ENCODE measurements around the gene NEK10. TPM values are rescaled to one million over a fixed set of nuclear protein-coding genes. Genes with fewer than 3 reads are reported as not detected.

NEK10 gene
- total and polyA plus RNA-seq, 12 donors = 0.16 to 4.8 (median 0.65) TPM

GRCh38 chr3:27317096-27317495, 52.1 kb downstream of the NEK10 start:
- TF ChIP-seq POLR2A (IDR thresholded peaks at IDR 0.05) (no peak), CTCF (IDR thresholded peaks at IDR 0.05) (no peak)
- no peaks in the 10 kb centered on the region for H3K36me3 ChIP-seq (replicated peaks in 1 of 2)
- intact Hi-C loops (cut with DNase I) = loop anchor here in 1 of 2 donors (10.0 kb wide), 1 partner anchor 158 kb away; no protein-coding TSS in a partner anchor
- H3K4me1 ChIP-seq (replicated peaks in 1 of 2) = peaks cover 0 to 2% of the 10 kb centered on the region in 2 donors
- DNase-seq = no peak
- H3K27ac ChIP-seq = no peak overlapping the region
- H3K9me3 ChIP-seq (replicated peaks in 1 of 3) = peaks cover 0 to 5% (median 0%) of the 10 kb centered on the region in 3 donors
- no peaks in the 10 kb centered on the region for H3K27me3 ChIP-seq
- H3K4me3 ChIP-seq = no peak overlapping the region
- 82 to 100% (median 94%) methylated on average over 1 of the region's 1 CpG for WGBS, 4 donors

GRCh38 chr3:27315003-27315402, 54.2 kb downstream of the NEK10 start:
- WGBS, 4 donors = 78 to 88% (median 80%) methylated on average over 2 of the region's 2 CpGs
- no peak overlapping the region for H3K4me3 ChIP-seq
- intact Hi-C loops (cut with DNase I) = loop anchor here in 1 of 2 donors (10.0 kb wide), 1 partner anchor 160 kb away; no protein-coding TSS in a partner anchor
- H3K9me3 ChIP-seq (replicated peaks in 1 of 3) = peaks cover 0 to 5% (median 0%) of the 10 kb centered on the region in 3 donors
- H3K4me1 ChIP-seq (replicated peaks in 1 of 2) = peaks cover 0 to 3% of the 10 kb centered on the region in 2 donors
- no peak overlapping the region for H3K27ac ChIP-seq
- no peak for TF ChIP-seq POLR2A (IDR thresholded peaks at IDR 0.05)
- TF ChIP-seq CTCF (IDR thresholded peaks at IDR 0.05) = no peak
- DNase-seq = no peak
- H3K36me3 ChIP-seq (replicated peaks in 1 of 2) = no peaks in the 10 kb centered on the region
- no peaks in the 10 kb centered on the region for H3K27me3 ChIP-seq

- H3K36me3 ChIP-seq (replicated peaks in 1 of 2) = no peaks in the 10 kb centered on the region
- H3K9me3 ChIP-seq (replicated peaks in 1 of 3) = no peaks in the 10 kb centered on the region
- H3K27ac ChIP-seq = no peak overlapping the region
- H3K4me3 ChIP-seq = no peak overlapping the region
- intact Hi-C loops (cut with DNase I) = loop anchor here in 1 of 2 donors (5.0 to 10.0 kb wide), 2 partner anchors 163 to 370 kb away; no protein-coding TSS in a partner anchor
- peaks cover 0 to 3% of the 10 kb centered on the region in 2 donors for H3K4me1 ChIP-seq (replicated peaks in 1 of 2)
- 30 to 35% (median 33%) methylated on average over 5 of the region's 5 CpGs for WGBS, 4 donors
- no peaks in the 10 kb centered on the region for H3K27me3 ChIP-seq
- DNase-seq = no peak
- TF ChIP-seq POLR2A (IDR thresholded peaks at IDR 0.05) = no peak
- TF ChIP-seq CTCF (IDR thresholded peaks at IDR 0.05) = peak; percentile 66 to 80 (median 72)
Observed at GRCh38 chr3:27312044-27312668, 57.0 kb downstream of the NEK10 start.

GRCh38 chr3:27311400-27311799, 57.8 kb downstream of the NEK10 start:
- H3K4me3 ChIP-seq = no peak overlapping the region
- no peak for TF ChIP-seq POLR2A (IDR thresholded peaks at IDR 0.05)
- no peak for TF ChIP-seq CTCF (IDR thresholded peaks at IDR 0.05)
- peaks cover 0 to 3% of the 10 kb centered on the region in 2 donors for H3K4me1 ChIP-seq (replicated peaks in 1 of 2)
- H3K27ac ChIP-seq = no peak overlapping the region
- DNase-seq = peak in 1 of 7 donors; percentile 13
- WGBS, 4 donors = 39 to 60% (median 51%) methylated on average over 5 of the region's 5 CpGs
- no peaks in the 10 kb centered on the region for H3K9me3 ChIP-seq (replicated peaks in 1 of 3)
- no peaks in the 10 kb centered on the region for H3K36me3 ChIP-seq (replicated peaks in 1 of 2)
- intact Hi-C loops (cut with DNase I) = loop anchor here in 1 of 2 donors (5.0 to 10.0 kb wide), 2 partner anchors 163 to 371 kb away; no protein-coding TSS in a partner anchor
- H3K27me3 ChIP-seq = no peaks in the 10 kb centered on the region

Measured in adrenal gland (tissue), 12 donors.